HG03558 (cell line): ENCODE data around the gene SPATA9.

Source experiments
- ATAC-seq: cut with Tn5 transposase; IDR thresholded peaks from one replicate; pipeline ENCODE4 v1.9.1; 2021; ENCODE audit warnings: moderate number of reproducible peaks; ENCODE audit not compliant: unreplicated experiment; ENCODE audit errors: extremely low read depth

The SPATA9 gene

DNA sequence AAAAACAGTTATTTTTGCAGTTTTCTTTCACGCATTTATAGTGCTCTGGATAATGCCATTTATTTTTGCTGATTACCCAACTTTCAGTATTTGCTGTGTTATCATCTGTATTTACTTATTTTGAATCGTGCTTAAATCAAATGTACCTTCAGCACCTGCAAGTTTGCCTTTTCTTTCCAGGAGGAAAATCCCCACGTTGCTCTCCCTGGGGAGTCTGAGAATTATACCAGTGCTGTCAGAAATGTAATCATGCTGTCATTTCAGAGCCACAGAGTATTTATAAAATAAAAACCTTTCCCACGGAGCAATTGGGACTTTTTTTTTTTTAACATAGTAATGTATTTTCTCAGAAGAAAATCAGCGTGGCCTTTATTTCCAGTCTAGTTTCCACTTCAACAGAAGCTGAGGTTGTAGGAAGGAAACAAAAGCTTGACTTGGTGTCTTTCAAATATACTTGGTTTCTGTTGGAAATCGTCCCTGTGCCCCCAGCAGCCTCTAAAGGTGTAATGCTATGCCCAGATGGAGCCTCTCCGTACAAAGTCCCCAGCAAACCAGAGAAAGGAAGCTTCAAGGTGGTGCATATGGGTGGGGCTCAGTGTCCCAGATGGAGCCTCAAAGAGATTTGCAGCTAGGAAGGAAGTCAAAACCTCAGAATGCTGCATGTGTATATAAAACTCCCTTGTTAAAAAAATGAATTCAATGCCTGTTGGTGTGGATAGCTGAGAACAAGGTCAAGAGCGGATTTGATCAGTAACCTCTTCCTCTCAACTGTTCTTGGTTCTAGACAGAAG lies 60.8 kb downstream of the SPATA9 start:
- no peak for ATAC-seq

DNA sequence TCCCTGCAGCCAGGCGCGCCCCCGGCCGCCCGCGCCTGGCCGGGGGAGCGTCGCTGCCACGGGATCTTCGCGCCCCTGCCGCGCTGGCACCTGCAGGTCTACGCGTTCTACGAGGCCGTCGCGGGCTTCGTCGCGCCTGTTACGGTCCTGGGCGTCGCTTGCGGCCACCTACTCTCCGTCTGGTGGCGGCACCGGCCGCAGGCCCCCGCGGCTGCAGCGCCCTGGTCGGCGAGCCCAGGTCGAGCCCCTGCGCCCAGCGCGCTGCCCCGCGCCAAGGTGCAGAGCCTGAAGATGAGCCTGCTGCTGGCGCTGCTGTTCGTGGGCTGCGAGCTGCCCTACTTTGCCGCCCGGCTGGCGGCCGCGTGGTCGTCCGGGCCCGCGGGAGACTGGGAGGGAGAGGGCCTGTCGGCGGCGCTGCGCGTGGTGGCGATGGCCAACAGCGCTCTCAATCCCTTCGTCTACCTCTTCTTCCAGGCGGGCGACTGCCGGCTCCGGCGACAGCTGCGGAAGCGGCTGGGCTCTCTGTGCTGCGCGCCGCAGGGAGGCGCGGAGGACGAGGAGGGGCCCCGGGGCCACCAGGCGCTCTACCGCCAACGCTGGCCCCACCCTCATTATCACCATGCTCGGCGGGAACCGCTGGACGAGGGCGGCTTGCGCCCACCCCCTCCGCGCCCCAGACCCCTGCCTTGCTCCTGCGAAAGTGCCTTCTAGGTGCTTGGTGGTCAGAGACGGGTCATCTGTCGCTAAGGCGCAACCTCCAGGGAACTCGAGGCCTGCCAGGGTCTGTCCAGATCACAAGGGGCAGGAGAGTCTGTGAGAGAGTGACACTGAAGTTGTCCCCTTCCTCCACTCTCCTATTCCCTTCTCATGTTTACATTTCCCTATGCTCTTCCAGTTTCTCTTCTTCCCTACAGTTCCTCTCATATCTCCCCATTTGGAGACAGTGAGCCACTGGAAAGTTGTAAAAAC lies 61.6 kb downstream of the SPATA9 start:
- peak; percentile 20 for ATAC-seq

DNA sequence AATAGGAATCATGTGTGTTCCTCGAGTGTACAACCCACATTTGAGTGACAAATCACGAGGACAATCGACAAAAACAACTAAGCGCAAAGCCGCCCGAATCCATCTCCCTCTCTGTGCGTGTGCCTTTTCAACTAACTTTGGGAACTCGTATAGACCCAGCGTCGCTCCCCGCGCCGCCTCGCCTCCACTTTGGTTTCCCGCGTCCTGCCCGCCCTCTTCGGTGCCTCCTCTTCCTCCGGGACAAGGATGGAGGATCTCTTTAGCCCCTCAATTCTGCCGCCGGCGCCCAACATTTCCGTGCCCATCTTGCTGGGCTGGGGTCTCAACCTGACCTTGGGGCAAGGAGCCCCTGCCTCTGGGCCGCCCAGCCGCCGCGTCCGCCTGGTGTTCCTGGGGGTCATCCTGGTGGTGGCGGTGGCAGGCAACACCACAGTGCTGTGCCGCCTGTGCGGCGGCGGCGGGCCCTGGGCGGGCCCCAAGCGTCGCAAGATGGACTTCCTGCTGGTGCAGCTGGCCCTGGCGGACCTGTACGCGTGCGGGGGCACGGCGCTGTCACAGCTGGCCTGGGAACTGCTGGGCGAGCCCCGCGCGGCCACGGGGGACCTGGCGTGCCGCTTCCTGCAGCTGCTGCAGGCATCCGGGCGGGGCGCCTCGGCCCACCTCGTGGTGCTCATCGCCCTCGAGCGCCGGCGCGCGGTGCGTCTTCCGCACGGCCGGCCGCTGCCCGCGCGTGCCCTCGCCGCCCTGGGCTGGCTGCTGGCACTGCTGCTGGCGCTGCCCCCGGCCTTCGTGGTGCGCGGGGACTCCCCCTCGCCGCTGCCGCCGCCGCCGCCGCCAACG lies 62.5 kb downstream of the SPATA9 start, which contains the start of gene GPR150:
GPR150 (plus strand) TSS at position 58 of the 840 bp plus-strand sequence; CDS start at position 247, 189 bp downstream.
- peak; percentile 31 for ATAC-seq

DNA sequence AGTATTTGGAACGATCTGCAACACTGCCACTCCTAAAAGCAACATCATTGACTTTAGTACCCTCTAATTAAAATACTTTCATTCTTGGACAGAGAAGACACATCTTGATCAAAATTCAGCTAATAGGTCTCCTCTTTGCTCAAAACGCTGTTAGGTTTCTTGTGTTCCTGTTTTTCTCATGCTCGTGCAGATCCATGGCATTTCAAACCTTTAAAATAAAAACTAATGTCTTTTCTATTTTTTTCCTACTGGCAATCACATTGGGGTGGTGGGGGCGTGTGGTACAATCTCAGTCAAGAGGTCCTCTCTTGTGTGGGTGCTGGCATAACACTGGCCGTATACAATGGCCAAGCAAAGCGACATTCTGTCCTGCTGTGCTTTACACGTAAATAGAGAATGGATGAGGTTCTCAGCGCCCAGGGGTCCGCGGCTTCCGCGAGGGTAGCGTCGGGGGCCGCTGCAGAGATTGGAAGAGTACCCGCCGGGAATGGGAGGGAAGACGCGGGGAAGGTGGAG lies 63.2 kb downstream of the SPATA9 start:
- ATAC-seq, result no peak

DNA sequence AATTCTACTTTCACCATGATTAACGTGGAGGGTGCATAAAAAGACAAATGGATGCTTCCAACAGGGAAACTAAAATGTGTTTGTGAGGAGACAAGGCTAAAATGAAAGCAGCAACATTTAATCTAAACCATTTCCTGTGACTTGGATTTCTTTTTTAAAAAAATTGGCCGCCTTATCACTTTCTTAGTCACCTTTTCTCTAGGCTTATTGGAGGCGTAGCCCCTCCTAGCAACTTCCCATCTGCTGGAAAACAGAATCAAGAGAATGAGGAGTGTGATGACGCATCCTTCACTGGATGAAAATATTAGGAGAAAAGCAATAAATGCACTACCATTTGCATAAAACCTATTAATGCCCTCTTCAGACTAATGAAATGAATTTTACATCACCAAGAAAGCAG lies 63.7 kb downstream of the SPATA9 start:
- no peak for ATAC-seq

DNA sequence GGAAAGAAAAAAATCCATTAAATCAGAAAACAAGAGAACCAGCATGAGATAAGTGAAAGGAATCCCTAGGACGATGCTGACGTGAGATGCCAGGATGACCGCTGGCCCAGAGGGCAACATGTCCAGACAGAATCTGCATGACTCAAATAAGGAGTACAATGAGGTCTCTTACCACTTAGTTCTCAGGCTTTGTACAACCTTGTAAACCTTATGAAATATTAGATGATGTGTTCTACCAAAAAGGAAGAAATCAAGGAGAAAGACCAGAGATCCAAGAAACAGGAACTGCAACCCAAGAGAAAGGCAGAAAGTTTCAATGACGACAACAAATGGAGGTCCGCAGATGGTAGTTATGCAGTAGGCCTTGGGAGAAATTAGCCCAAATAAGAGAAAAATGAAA lies 65.7 kb downstream of the SPATA9 start:
- no peak for ATAC-seq

DNA sequence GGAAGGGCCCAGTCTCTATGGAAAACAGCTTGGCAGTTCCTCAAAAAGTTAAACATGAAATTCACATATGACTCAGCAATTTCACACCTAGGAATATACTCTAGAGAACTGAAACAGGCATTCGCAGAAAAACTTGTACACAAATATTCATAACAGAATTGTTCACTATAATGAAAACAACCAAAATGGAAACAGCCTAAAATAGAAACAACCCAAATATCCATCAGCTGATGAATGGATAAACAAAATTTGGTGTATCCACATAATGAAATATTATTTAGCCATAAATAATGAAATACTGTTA lies 67.7 kb downstream of the SPATA9 start:
- peak; percentile 47 for ATAC-seq

DNA sequence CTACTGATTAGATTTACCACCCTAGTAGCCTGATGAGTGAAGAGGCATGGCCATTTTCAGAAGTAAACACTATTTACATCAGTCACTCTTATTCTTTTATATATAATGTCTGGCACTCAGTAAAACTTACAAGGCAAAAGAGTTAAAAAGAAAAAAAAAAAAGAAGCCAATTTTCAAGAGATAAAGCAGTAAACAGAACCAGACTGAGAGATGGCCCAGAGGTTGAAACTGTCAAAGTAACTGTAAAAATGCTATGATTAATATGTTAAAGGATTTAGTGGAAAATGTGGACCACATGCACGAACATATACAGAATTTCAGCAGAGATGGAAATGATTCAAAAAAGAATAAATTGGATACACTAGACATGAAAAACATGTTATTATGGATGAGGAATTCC lies 69.3 kb downstream of the SPATA9 start:
- no peak for ATAC-seq

DNA sequence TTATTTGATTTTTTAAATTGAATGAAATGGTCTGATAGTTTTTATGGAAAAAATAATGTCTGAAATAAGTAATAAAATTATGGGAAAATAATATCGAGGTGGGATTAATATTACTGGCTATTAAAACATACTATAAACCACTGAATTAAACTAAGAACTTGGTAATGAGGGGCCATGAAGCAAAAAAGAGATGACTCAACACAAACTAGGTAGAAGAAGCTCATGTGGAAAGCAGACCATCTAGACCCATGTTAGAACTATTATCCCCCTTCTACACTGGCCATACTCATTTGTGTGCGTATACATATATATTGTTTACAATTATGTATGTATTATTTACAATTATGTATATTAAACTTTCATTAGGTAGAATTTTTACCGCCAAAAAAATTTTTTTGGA lies 71.4 kb downstream of the SPATA9 start:
- ATAC-seq, result no peak

DNA sequence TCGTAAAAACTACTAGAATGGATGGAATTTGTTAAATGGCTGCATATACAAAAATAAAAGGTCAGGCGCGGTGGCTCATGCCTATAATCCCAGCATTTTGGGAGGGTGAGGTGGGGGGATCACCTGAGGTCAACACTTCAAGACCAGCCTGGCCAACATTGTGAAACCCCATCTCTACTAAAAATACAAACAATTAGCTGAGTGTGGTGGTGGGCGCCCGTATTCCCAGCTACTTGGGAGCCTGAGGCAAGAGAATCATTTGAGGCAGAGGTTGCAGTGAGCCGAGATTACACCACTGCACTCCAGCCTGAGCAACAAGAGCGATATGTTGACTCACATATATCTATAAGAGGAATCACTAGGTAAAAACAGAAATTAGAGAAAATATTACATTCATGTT lies 72.2 kb downstream of the SPATA9 start:
- ATAC-seq, result no peak

DNA sequence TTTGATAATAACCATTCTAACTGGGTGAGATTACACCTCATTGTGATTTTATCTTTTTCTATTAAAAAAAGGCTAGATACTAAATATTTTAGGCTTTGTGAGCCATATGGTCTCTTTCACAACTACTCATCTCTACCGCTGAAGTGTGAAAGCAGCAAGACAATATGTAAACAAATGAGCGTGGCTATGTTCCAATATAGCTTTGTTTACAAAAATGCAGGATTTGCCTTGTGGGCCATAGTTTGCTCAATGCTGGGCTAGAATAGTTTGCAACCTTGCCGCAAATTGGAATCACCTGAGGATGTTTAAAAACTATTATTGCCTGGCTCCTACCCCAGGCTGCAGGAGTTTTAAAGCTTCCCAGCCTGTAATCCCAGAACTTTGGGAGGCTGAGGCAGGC lies 73.1 kb downstream of the SPATA9 start:
- no peak for ATAC-seq
